Endothelial cell of umbilical vein (primary cell): Measurements from ENCODE around the gene NEDD4L. TPM values are rescaled to one million over a fixed set of nuclear protein-coding genes. Genes with fewer than 3 reads are reported as not detected.

Experiments
- BruUV-seq: library from RNA; stranded (reverse); fragments of 400-500 nt; replicated peaks from 2 replicates; lab custom pipeline; 2021; lab: Mats Ljungman, UMichigan
- CTCF ChIA-PET: fragments of 300-600, 350-600 bp; sonication (Branson Sonifier 250); formaldehyde crosslinking; loops from one replicate; lab custom pipeline; 2021; ENCODE audit warnings: antibody characterized with exemption, inconsistent platforms; lab: Charles Lee
- POLR2A ChIA-PET: fragments of 300-600, 350-600 bp; sonication (Branson Sonifier 250); formaldehyde crosslinking; loops from one replicate; lab custom pipeline; 2021; ENCODE audit warnings: antibody characterized with exemption, inconsistent platforms; lab: Charles Lee
- DNase-seq: peaks from one replicate; pipeline ENCODE4 v3.0.0-alpha.2; 2011; ENCODE audit warnings: low read depth, low spot score
- FAIRE-seq: peaks from 2 replicates; lab custom pipeline; 2011; peaks lifted over from hg19 to GRCh38; lab: Jason Lieb, UNC
- H2AFZ ChIP-seq: 2 replicates; pipeline ENCODE4 v1.6.0; 2012; ENCODE audit warnings: low read depth, low read length, control low read depth, inconsistent platforms
- H3K27ac ChIP-seq: 2 replicates; pipeline ENCODE4 v1.5.1; 2011; ENCODE audit warnings: low read depth, mild to moderate bottlenecking, control low read depth, low read length, moderate library complexity; ENCODE audit not compliant: insufficient read depth
- H3K27me3 ChIP-seq, 2 experiments: 2 replicates each; pipeline versions ENCODE4 v1.6.0 to v1.6.1; 2011; ENCODE audit warnings: low read length in 2 of 2, mixed read lengths in 1 of 2; ENCODE audit not compliant: control insufficient read depth in 2 of 2, insufficient read depth in 2 of 2
- H3K36me3 ChIP-seq, 2 experiments: 2 replicates in 1 of 2; 3 replicates in 1 of 2; pipeline ENCODE4 v1.5.1; 2011; ENCODE audit warnings: low read length in 2 of 2, mild to moderate bottlenecking in 1 of 2, moderate library complexity in 1 of 2; ENCODE audit not compliant: control insufficient read depth in 2 of 2, insufficient read depth in 2 of 2; ENCODE audit errors: extremely low read depth in 1 of 2
- H3K4me1 ChIP-seq: 3 replicates; pipeline ENCODE4 v1.5.1; 2011; ENCODE audit warnings: mild to moderate bottlenecking, low read length; ENCODE audit not compliant: control insufficient read depth, insufficient read depth; ENCODE audit errors: extremely low read depth
- H3K4me2 ChIP-seq: 2 replicates; pipeline ENCODE4 v1.6.1; 2011; ENCODE audit warnings: low read length, control low read depth, mixed read lengths; ENCODE audit not compliant: insufficient read depth
- H3K4me3 ChIP-seq, 3 experiments: fragments of 200-600 bp in 1 of 3; sonication (generic), shearing (Covaris generic) in 1 of 3; replicated peaks in 1 of 3; 2 replicates each; pipeline ENCODE4 v1.5.1; 2011 to 2016; ENCODE audit warnings: control low read depth in 3 of 3, low read length in 3 of 3, mild to moderate bottlenecking in 2 of 3, inconsistent platforms in 1 of 3, low read depth in 1 of 3, moderate library complexity in 1 of 3; ENCODE audit not compliant: insufficient read depth in 1 of 3
- H3K79me2 ChIP-seq: 2 replicates; pipeline ENCODE4 v1.6.0; 2012; ENCODE audit warnings: low read length, inconsistent platforms; ENCODE audit not compliant: control insufficient read depth, insufficient read depth
- H3K9ac ChIP-seq: replicated peaks from 2 replicates; pipeline ENCODE3; 2011; ENCODE audit warnings: low read length, control low read depth; ENCODE audit not compliant: insufficient read depth; ENCODE audit errors: extremely low read depth
- H3K9me1 ChIP-seq: replicated peaks from 3 replicates; pipeline ENCODE4 v1.6.0; 2011; ENCODE audit warnings: mild to moderate bottlenecking, low read length; ENCODE audit not compliant: control insufficient read depth, insufficient read depth; ENCODE audit errors: extremely low read depth
- H3K9me3 ChIP-seq: replicated peaks from 2 replicates; pipeline ENCODE4 v1.5.1; 2012; ENCODE audit warnings: low read length, inconsistent platforms; ENCODE audit not compliant: control insufficient read depth, insufficient read depth
- H4K20me1 ChIP-seq: replicated peaks from 2 replicates; pipeline ENCODE3; 2011; ENCODE audit warnings: mild to moderate bottlenecking, low read length; ENCODE audit not compliant: control insufficient read depth, insufficient read depth; ENCODE audit errors: extremely low read depth
- EZH2 ChIP-seq: IDR thresholded peaks from 2 replicates; pipeline ENCODE4 v1.6.1; 2012; ENCODE audit warnings: borderline replicate concordance, low read depth, mild to moderate bottlenecking, moderate library complexity, low read length, inconsistent platforms; ENCODE audit not compliant: severe bottlenecking
- FOS ChIP-seq: IDR thresholded peaks from 2 replicates; pipeline ENCODE4 v1.6.1; 2011; ENCODE audit warnings: mild to moderate bottlenecking, low read length, moderate library complexity, borderline replicate concordance; ENCODE audit not compliant: insufficient read depth
- GATA2 ChIP-seq: IDR thresholded peaks from 2 replicates; pipeline ENCODE4 v1.7.0; 2011; ENCODE audit warnings: low read depth, mild to moderate bottlenecking, moderate library complexity, mixed read lengths, low read length; ENCODE audit not compliant: insufficient read length, insufficient read depth
- JUN ChIP-seq: IDR thresholded peaks from 2 replicates; pipeline ENCODE4 v1.6.1; 2011; ENCODE audit warnings: borderline replicate concordance, low read depth; ENCODE audit not compliant: insufficient read length, insufficient read depth
- MYC ChIP-seq: IDR thresholded peaks from one replicate; pipeline ENCODE4 v1.6.1; 2011; ENCODE audit warnings: mild to moderate bottlenecking, low read depth, low read length
- POLR2A ChIP-seq: IDR thresholded peaks from 2 replicates; pipeline ENCODE4 v1.6.1; 2012; ENCODE audit warnings: low read depth, mild to moderate bottlenecking, control low read depth, low read length
- POLR2AphosphoS5 ChIP-seq: IDR thresholded peaks from 2 replicates; pipeline ENCODE4 v1.6.1; 2012; ENCODE audit warnings: low read depth, mild to moderate bottlenecking, control low read depth, low read length, moderate library complexity; ENCODE audit not compliant: insufficient read depth
- dilution Hi-C: fragments of 300-500 bp; cut with MboI; formaldehyde crosslinking; loops from one replicate; pipeline ENCODE4 v1.15.0; 2019; ENCODE audit warnings: low sequenced_read_pairs; ENCODE audit not compliant: extremely low pct_ligation_motif_present
- intact Hi-C: fragments of 100-400 bp; cut with micrococcal nuclease; formaldehyde crosslinking; loops from one replicate; pipeline ENCODE4 v1.10.0; 2022
- polyA plus RNA-seq, 4 experiments: library from polyadenylated mRNA; depleted of rRNA in 3 of 4; stranded (reverse) in 3 of 4; unstranded in 1 of 4; fragments of >200 nt; gene quantifications; 2 replicates each; pipeline versions ENCODE4 v1.2.1 to v1.2.3, GENCODE V29; 2011 to 2012; ENCODE audit warnings: missing spikeins in 1 of 4
- total RNA-seq: library from RNA; stranded (reverse); gene quantifications from 2 replicates; pipeline ENCODE4 v1.2.3, GENCODE V29; 2021
- TF ChIP-seq, protein P1 (sequence below), 2 donors: IDR thresholded peaks; 1 replicate in 1 of 2; 2 replicates in 1 of 2; pipeline ENCODE4 v1.5.1; 2011; ENCODE audit warnings: low read length in 2 of 2, mild to moderate bottlenecking in 2 of 2, moderate library complexity in 2 of 2, control low read depth in 1 of 2, inconsistent platforms in 1 of 2, low read depth in 1 of 2; ENCODE audit not compliant: insufficient read depth in 1 of 2; ENCODE audit errors: extremely low read depth in 1 of 2
- TF ChIP-seq, protein P2 (sequence below): IDR thresholded peaks from 2 replicates; pipeline ENCODE4 v1.6.1; 2011; ENCODE audit not compliant: insufficient read depth, insufficient read length

NEDD4L gene
- total and polyA plus RNA-seq, 2 donors (not counting 3 experiments of a cell fraction or from before 2014, with no cell fraction given): 20.5 to 78.9 TPM

DNA sequence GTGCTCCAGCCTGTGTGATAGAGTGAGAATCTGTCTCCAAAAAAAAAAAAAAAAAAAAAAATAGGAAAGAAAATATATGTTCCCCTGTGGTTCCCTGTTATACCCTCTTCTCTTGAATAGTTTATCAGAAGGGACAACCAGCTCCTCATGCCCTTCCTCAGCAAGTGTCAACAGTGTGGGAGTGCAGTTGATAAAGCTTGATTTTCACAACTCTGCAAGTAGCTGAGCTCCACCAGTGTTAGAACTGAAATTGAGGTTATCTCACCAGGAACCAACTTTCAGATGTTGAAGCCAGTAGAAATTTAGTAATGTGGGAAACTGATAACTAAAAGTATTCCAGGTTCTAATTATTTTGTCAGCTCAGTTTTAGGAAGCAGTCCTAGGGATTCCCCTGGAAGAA, 25.1 kb downstream of the NEDD4L start:
- H3K9ac ChIP-seq: no peak overlapping the region
- H3K9me3 ChIP-seq: no peaks in the 10 kb centered on the region
- ChIA-PET CTCF (interaction anchor here (1.5 to 2.1 kb wide), 2 partner anchors 17 to 53 kb away, joined by 5 read pairs; no protein-coding TSS in a partner anchor), POLR2A (no interaction called here)
- H3K4me1 ChIP-seq: no peaks in the 10 kb centered on the region
- intact Hi-C loops (no loop called here), dilution Hi-C loops (no loop called here)
- H4K20me1 ChIP-seq: no peaks in the 10 kb centered on the region
- TF ChIP-seq JUN (no peak), POLR2AphosphoS5 (no peak), FOS (no peak), GATA2 (no peak), MYC (no peak), POLR2A (no peak), EZH2 (no peak)
- TF ChIP-seq, protein P1, sequence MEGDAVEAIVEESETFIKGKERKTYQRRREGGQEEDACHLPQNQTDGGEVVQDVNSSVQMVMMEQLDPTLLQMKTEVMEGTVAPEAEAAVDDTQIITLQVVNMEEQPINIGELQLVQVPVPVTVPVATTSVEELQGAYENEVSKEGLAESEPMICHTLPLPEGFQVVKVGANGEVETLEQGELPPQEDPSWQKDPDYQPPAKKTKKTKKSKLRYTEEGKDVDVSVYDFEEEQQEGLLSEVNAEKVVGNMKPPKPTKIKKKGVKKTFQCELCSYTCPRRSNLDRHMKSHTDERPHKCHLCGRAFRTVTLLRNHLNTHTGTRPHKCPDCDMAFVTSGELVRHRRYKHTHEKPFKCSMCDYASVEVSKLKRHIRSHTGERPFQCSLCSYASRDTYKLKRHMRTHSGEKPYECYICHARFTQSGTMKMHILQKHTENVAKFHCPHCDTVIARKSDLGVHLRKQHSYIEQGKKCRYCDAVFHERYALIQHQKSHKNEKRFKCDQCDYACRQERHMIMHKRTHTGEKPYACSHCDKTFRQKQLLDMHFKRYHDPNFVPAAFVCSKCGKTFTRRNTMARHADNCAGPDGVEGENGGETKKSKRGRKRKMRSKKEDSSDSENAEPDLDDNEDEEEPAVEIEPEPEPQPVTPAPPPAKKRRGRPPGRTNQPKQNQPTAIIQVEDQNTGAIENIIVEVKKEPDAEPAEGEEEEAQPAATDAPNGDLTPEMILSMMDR (IDR thresholded peaks at IDR 0.05; ENCODE audit: extremely low read depth in 1 of 2, insufficient read depth in 1 of 2, low read depth in 1 of 2, low read length in 2 of 2): no peak
- TF ChIP-seq, protein P2, sequence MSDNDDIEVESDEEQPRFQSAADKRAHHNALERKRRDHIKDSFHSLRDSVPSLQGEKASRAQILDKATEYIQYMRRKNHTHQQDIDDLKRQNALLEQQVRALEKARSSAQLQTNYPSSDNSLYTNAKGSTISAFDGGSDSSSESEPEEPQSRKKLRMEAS: no peak
- no peaks in the 10 kb centered on the region for H3K36me3 ChIP-seq
- no peak overlapping the region for H2AFZ ChIP-seq
- no peak overlapping the region for H3K4me2 ChIP-seq
- BruUV-seq: no TSS peak
- no peak overlapping the region for H3K4me3 ChIP-seq
- H3K27me3 ChIP-seq: no peaks in the 10 kb centered on the region
- DNase-seq (no peak), FAIRE-seq (no peak)
- no peaks in the 10 kb centered on the region for H3K9me1 ChIP-seq
- H3K27ac ChIP-seq: no peak overlapping the region
- H3K79me2 ChIP-seq: no peaks in the 10 kb centered on the region
